ENCODE results near the gene GLDC.

DNA sequence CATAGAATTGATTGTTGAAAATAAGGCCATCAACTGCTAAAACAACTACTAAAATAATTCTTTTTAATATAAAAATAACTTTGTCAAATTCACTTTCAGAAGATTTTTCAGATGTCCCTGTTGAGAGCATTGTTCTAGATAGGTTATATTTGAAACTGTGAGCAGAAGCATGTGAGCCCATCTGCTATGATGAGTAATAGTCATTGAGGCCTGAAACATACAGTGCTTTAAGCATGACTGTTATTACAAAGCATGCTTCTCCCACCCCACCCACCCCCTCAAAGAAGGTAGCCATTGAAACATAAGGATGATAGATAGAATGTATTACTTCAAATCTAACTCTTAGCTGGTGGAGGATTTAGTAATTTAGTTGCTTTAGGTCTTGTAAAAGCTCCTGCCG lies 146.5 kb downstream of the GLDC start:
- TF ChIP-seq EZH2phosphoT487 (IDR thresholded peaks at IDR 0.05; ENCODE audit: borderline replicate concordance, low read depth, low read length) = no peak
- TF ChIP-seq, protein P1, sequence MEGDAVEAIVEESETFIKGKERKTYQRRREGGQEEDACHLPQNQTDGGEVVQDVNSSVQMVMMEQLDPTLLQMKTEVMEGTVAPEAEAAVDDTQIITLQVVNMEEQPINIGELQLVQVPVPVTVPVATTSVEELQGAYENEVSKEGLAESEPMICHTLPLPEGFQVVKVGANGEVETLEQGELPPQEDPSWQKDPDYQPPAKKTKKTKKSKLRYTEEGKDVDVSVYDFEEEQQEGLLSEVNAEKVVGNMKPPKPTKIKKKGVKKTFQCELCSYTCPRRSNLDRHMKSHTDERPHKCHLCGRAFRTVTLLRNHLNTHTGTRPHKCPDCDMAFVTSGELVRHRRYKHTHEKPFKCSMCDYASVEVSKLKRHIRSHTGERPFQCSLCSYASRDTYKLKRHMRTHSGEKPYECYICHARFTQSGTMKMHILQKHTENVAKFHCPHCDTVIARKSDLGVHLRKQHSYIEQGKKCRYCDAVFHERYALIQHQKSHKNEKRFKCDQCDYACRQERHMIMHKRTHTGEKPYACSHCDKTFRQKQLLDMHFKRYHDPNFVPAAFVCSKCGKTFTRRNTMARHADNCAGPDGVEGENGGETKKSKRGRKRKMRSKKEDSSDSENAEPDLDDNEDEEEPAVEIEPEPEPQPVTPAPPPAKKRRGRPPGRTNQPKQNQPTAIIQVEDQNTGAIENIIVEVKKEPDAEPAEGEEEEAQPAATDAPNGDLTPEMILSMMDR (conservative IDR thresholded peaks at IDR 0.05; ENCODE audit: low read length) = no peak

Data from OCI-LY7 (cell line).